Stimulated activated CD8-positive, alpha-beta memory T cell treated with anti-CD3 and anti-CD28 coated beads, Interleukin-7, amount 100 ng/mL, for 4 hours (primary cell): ENCODE data around the gene TNF.

Experiments used
- DNase-seq, 2 donors: peaks; one replicate each; pipeline ENCODE4 v3.0.0-alpha.2; 2020; ENCODE audit warnings: low read depth in 2 of 2

The TNF gene

GRCh38 chr6:31573239-31574105 lies 1.9 kb upstream of the TNF start:
- no peak for DNase-seq

- DNase-seq = no peak
Measured at GRCh38 chr6:31574106-31575061, 981 bp upstream of the TNF start.

- DNase-seq = no peak
Measured at GRCh38 chr6:31575952-31576685, 754 bp downstream of the TNF start.

GRCh38 chr6:31576897-31577578 lies 1.7 kb downstream of the TNF start:
- no peak for DNase-seq

GRCh38 chr6:31577579-31577966 lies 2.2 kb downstream of the TNF start:
- DNase-seq = no peak

- DNase-seq = no peak
Measured at GRCh38 chr6:31578184-31579118, 3.1 kb downstream of the TNF start.

GRCh38 chr6:31579119-31579505 lies 3.7 kb downstream of the TNF start:
- DNase-seq = no peak

- no peak for DNase-seq
Measured at GRCh38 chr6:31579546-31580437, 4.4 kb downstream of the TNF start.

GRCh38 chr6:31580438-31580740 lies 5.0 kb downstream of the TNF start:
- no peak for DNase-seq

GRCh38 chr6:31580807-31581433 lies 5.6 kb downstream of the TNF start:
- peak; percentile 71 to 84 for DNase-seq

GRCh38 chr6:31581434-31582229 lies 6.3 kb downstream of the TNF start:
- DNase-seq = no peak

- peak in 1 of 2 donors; percentile 68 for DNase-seq
Measured at GRCh38 chr6:31582230-31582643, 6.9 kb downstream of the TNF start, which contains the start of gene LTB. Gene LTB, minus strand, starts transcription at chr6:31582424. Its CDS starts 7 bp downstream, at chr6:31582417.

- DNase-seq = no peak
Measured at GRCh38 chr6:31585491-31585890, 10.1 kb downstream of the TNF start.

GRCh38 chr6:31586008-31586407 lies 10.6 kb downstream of the TNF start, which contains the start of gene LST1:
Gene LST1, plus strand, starts transcription at chr6:31586277. Its CDS starts 1,023 bp downstream, at chr6:31587300.
- no peak for DNase-seq

GRCh38 chr6:31586599-31587281 lies 11.4 kb downstream of the TNF start:
- no peak for DNase-seq

- DNase-seq = no peak
Measured at GRCh38 chr6:31587791-31588777, 12.7 kb downstream of the TNF start.
